Transverse colon (tissue), 4 donors: ENCODE measurements around the gene C2orf68.

ENCODE experiments used
- EP300 ChIP-seq: sonication (generic); formaldehyde crosslinking; IDR thresholded peaks from one replicate; pipeline ENCODE4 v1.6.1; 2017; ENCODE audit warnings: antibody characterized with exemption, low read depth
- POLR2A ChIP-seq: fragments of 450-650 bp; IDR thresholded peaks from one replicate; pipeline ENCODE4 v1.6.1; 2016; ENCODE audit warnings: antibody characterized with exemption, mild to moderate bottlenecking, moderate library complexity
- POLR2AphosphoS5 ChIP-seq, 3 donors: sonication (generic); formaldehyde crosslinking; IDR thresholded peaks; one replicate each; pipeline ENCODE4 v1.6.1; 2016; ENCODE audit warnings: antibody characterized with exemption in 3 of 3
- TF ChIP-seq, protein P1 (sequence below), 5 experiments: fragments of 200-600 bp in 3 of 5; fragments of 450-650 bp in 2 of 5; sonication (generic) in 3 of 5; IDR thresholded peaks; 1 replicate in 2 of 5; 2 replicates in 3 of 5; pipeline ENCODE4 v1.5.1; 2016 to 2017; ENCODE audit warnings: antibody characterized with exemption in 5 of 5, inconsistent platforms in 3 of 5, mild to moderate bottlenecking in 2 of 5, moderate library complexity in 1 of 5

DNA sequence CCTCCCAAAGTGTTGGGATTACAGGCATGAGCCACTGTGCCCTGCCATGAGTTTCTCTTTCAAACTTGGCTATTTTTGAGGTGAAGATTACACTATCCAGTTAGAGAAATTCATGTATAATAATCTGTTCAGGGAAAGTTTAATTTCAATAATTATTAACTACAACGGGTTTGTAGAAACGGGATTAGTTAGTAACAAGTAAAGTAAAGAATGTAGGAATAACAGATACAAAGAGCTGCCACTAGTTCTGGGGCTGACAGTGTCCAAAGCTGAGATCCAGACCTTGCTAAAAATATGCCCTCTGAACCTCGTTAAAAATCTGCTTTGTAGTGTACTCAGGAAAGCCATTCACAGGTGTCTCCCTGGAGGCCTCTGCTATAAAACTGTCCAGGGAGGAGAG, 39.2 kb upstream of the C2orf68 start:
- TF ChIP-seq, protein P1, sequence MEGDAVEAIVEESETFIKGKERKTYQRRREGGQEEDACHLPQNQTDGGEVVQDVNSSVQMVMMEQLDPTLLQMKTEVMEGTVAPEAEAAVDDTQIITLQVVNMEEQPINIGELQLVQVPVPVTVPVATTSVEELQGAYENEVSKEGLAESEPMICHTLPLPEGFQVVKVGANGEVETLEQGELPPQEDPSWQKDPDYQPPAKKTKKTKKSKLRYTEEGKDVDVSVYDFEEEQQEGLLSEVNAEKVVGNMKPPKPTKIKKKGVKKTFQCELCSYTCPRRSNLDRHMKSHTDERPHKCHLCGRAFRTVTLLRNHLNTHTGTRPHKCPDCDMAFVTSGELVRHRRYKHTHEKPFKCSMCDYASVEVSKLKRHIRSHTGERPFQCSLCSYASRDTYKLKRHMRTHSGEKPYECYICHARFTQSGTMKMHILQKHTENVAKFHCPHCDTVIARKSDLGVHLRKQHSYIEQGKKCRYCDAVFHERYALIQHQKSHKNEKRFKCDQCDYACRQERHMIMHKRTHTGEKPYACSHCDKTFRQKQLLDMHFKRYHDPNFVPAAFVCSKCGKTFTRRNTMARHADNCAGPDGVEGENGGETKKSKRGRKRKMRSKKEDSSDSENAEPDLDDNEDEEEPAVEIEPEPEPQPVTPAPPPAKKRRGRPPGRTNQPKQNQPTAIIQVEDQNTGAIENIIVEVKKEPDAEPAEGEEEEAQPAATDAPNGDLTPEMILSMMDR (IDR thresholded peaks at IDR 0.05), result no peak
- TF ChIP-seq POLR2AphosphoS5 (IDR thresholded peaks at IDR 0.05) (no peak), EP300 (no peak), POLR2A (no peak)
